ENCODE data around the gene ZNF540.

GRCh38 chr19:37583340-37583739 is 11.3 kb upstream of the ZNF540 start:
- no peak for TF ChIP-seq POLR2A (IDR thresholded peaks at IDR 0.05)
- TF ChIP-seq CTCF (IDR thresholded peaks at IDR 0.05) = no peak
- TF ChIP-seq EP300 (IDR thresholded peaks at IDR 0.05; ENCODE audit: low read depth) = no peak
